ENCODE data around the gene SV2B.

Gene SV2B

GRCh38 chr15:91168457-91168856, 68.4 kb downstream of the SV2B start:
- no peak for DNase-seq (ENCODE audit: low spot score)
- TF ChIP-seq CTCF (IDR thresholded peaks at IDR 0.05; ENCODE audit: extremely low read depth, missing control alignments): no peak

- no peak for DNase-seq (ENCODE audit: low spot score)
- TF ChIP-seq CTCF (IDR thresholded peaks at IDR 0.05; ENCODE audit: extremely low read depth, missing control alignments): no peak
Measured at GRCh38 chr15:91171334-91171733, 71.3 kb downstream of the SV2B start.

- no peak for TF ChIP-seq CTCF (IDR thresholded peaks at IDR 0.05; ENCODE audit: extremely low read depth, missing control alignments)
- no peak for DNase-seq (ENCODE audit: low spot score)
Measured at GRCh38 chr15:91182101-91182500, 82.0 kb downstream of the SV2B start.

- no peak for TF ChIP-seq CTCF (IDR thresholded peaks at IDR 0.05; ENCODE audit: extremely low read depth, missing control alignments)
- DNase-seq (ENCODE audit: low spot score): no peak
Measured at GRCh38 chr15:91183596-91183995, 83.5 kb downstream of the SV2B start.

GRCh38 chr15:91184441-91184840, 84.4 kb downstream of the SV2B start:
- DNase-seq (ENCODE audit: low spot score): no peak
- no peak for TF ChIP-seq CTCF (IDR thresholded peaks at IDR 0.05; ENCODE audit: extremely low read depth, missing control alignments)

GRCh38 chr15:91186904-91187656, 87.0 kb downstream of the SV2B start:
- DNase-seq (ENCODE audit: low spot score): no peak
- TF ChIP-seq CTCF (IDR thresholded peaks at IDR 0.05; ENCODE audit: extremely low read depth, missing control alignments): no peak

- no peak for TF ChIP-seq CTCF (IDR thresholded peaks at IDR 0.05; ENCODE audit: extremely low read depth, missing control alignments)
- no peak for DNase-seq (ENCODE audit: low spot score)
Measured at GRCh38 chr15:91192285-91192684, 92.2 kb downstream of the SV2B start.

All from GM20000 (cell line).